Upper lobe of right lung (tissue), 1 donor: Measurements from ENCODE around the gene TTYH1. TPM values are rescaled to one million over a fixed set of nuclear protein-coding genes. Genes with fewer than 3 reads are reported as not detected.

ENCODE experiments used
- ATAC-seq: fragments of 200-7000 bp; cut with Tn5 transposase; one replicate; pipeline ENCODE4 v1.9.1; 2020; ENCODE audit warnings: mild to moderate bottlenecking, moderate library complexity
- DNase-seq: peaks from one replicate; pipeline ENCODE4 v3.0.0-alpha.2; 2020
- H3K27ac ChIP-seq: fragments of 200-600 bp; one replicate; pipeline ENCODE4 v1.8.0; 2022
- H3K27me3 ChIP-seq: fragments of 200-600 bp; one replicate; pipeline ENCODE4 v1.8.0; 2022; ENCODE audit warnings: mild to moderate bottlenecking
- H3K36me3 ChIP-seq: fragments of 200-600 bp; one replicate; pipeline ENCODE4 v1.8.0; 2022
- H3K4me1 ChIP-seq: fragments of 200-600 bp; one replicate; pipeline ENCODE4 v1.8.0; 2022
- H3K4me3 ChIP-seq: fragments of 200-600 bp; one replicate; pipeline ENCODE4 v1.8.0; 2022; ENCODE audit warnings: mild to moderate bottlenecking
- H3K9me3 ChIP-seq: fragments of 200-600 bp; one replicate; pipeline ENCODE4 v1.8.0; 2022
- intact Hi-C: fragments of 100-400 bp; cut with DNase I; formaldehyde crosslinking; loops from one replicate; pipeline ENCODE4 v1.11.0; 2022
- total RNA-seq: library from RNA; stranded (reverse); fragmentation: NEBNext Ultra II Directional; extraction: Animal tissue kit (Norgen Biotek cat#: 25700); gene quantifications from one replicate; pipeline ENCODE4 v1.2.1, GENCODE V29; 2021
- TF ChIP-seq, protein P1 (sequence below): fragments of 200-600 bp; IDR thresholded peaks from one replicate; pipeline ENCODE4 v1.8.0; 2022; ENCODE audit warnings: antibody characterized with exemption
- donor health status: DM: no; HTN: yes; CAD: no; lungs with severe emphysema.

TTYH1 gene
- total RNA-seq, 1 donor from 2014 or later, result not detected

DNA sequence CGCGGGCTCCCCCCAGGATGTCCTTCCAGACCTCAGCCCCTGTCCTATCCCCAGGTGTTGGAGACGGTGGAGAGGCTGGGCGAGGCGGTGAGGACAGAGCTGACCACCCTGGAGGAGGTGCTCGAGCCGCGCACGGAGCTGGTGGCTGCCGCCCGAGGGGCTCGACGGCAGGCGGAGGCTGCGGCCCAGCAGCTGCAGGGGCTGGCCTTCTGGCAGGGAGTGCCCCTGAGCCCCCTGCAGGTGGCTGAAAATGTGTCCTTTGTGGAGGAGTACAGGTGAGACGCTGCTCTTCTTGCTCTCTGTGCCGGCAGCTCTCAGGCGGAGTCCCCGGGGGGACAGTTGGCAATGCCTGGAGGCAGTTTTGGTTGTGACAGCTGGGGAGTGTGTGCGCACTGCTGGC, 6.9 kb downstream of the TTYH1 start:
- no peaks in the 10 kb centered on the region for H3K36me3 ChIP-seq
- no peak overlapping the region for H3K27ac ChIP-seq
- intact Hi-C loops, result no loop called here
- DNase-seq (no peak), ATAC-seq (no peak)
- TF ChIP-seq, protein P1, sequence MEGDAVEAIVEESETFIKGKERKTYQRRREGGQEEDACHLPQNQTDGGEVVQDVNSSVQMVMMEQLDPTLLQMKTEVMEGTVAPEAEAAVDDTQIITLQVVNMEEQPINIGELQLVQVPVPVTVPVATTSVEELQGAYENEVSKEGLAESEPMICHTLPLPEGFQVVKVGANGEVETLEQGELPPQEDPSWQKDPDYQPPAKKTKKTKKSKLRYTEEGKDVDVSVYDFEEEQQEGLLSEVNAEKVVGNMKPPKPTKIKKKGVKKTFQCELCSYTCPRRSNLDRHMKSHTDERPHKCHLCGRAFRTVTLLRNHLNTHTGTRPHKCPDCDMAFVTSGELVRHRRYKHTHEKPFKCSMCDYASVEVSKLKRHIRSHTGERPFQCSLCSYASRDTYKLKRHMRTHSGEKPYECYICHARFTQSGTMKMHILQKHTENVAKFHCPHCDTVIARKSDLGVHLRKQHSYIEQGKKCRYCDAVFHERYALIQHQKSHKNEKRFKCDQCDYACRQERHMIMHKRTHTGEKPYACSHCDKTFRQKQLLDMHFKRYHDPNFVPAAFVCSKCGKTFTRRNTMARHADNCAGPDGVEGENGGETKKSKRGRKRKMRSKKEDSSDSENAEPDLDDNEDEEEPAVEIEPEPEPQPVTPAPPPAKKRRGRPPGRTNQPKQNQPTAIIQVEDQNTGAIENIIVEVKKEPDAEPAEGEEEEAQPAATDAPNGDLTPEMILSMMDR, result no peak
- no peak overlapping the region for H3K4me3 ChIP-seq
- H3K9me3 ChIP-seq, result no peaks in the 10 kb centered on the region
- peaks cover 76% of the 10 kb centered on the region for H3K27me3 ChIP-seq
- no peaks in the 10 kb centered on the region for H3K4me1 ChIP-seq

DNA sequence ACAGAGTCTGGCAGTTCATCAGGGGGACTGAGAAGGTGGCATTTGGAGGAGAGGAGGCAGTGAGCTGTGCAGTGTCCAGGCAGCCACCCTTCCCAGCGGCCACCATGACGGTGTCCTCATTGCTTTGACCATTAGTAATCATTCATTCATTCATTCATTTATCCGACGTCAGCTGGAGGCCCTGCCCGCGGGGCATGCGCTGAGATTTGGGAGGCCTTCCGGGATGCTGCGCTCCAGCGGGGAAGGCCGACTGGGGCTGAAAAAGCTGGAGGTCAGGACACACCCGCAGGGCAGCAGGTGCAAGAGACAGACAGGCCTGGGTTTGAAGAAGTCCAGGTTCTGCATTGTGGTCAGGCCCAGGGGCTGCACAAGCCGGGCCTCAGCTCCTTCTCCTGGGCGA, 8.9 kb downstream of the TTYH1 start:
- Histone ChIP-seq H3K36me3 (no peaks in the 10 kb centered on the region), H3K27ac (no peak overlapping the region), H3K9me3 (no peaks in the 10 kb centered on the region), H3K27me3 (peaks cover 74% of the 10 kb centered on the region), H3K4me3 (no peak overlapping the region), H3K4me1 (no peaks in the 10 kb centered on the region)
- intact Hi-C loops, result no loop called here
- TF ChIP-seq, protein P1, result no peak
- DNase-seq, result no peak
- ATAC-seq, result no peak

DNA sequence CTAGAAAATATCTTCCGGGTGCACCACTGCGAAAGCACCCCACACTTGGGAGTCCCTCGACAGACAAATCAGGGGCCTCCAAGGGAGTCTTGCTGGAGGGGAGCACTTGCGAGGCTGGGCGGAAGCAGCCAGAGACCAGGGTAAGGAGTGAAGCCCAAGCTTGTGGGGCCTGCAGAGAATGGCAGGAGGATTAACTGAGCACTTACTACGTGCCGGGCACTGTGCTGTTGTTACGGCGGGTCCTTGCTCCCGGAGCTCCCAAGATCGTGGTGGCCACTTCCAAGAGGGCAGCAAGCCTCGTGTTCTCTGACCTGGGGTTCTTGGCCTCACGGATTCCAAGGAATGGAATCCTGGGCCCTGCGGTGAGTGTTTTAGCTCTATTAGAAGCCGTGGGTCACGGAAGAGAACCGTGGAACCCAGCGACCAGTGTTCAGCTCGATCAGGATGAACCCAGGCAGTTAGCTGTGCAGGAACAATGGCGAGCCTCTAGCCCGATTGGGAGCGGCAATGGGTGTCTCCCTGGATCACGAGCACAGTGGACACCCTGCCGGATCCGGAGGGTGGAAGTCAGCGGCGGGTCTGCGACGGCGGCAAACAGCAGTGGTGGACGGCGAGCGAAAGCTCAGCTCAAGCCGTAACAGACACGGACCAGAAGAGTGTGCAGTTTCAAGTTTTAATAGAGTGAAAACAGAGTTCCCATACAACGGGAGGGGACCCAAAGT, 9.6 kb downstream of the TTYH1 start:
- peaks cover 77% of the 10 kb centered on the region for H3K27me3 ChIP-seq
- H3K9me3 ChIP-seq, result no peaks in the 10 kb centered on the region
- H3K4me1 ChIP-seq, result no peaks in the 10 kb centered on the region
- H3K27ac ChIP-seq, result no peak overlapping the region
- no peak for ATAC-seq
- DNase-seq, result no peak
- TF ChIP-seq, protein P1, result no peak
- no peak overlapping the region for H3K4me3 ChIP-seq
- no peaks in the 10 kb centered on the region for H3K36me3 ChIP-seq
- intact Hi-C loops, result no loop called here

DNA sequence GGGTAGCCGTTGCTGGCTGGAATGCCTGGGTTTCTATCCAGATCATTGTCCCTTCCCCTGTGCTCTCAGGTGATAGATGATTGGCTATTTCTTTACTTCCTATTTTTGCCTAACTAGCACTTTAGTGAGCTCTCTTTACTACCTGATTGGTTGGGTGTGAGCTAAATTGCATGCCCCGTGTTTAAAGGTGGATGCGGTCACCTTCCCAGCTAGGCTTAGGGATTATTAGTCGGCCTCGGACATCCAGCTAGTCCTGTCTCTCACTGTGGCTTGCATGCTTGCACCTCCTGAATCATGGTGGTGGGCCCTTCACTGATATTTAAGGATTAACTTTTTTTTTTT, 10.1 kb downstream of the TTYH1 start:
- Histone ChIP-seq H3K36me3 (no peaks in the 10 kb centered on the region), H3K4me1 (peaks cover 3% of the 10 kb centered on the region), H3K27me3 (peaks cover 77% of the 10 kb centered on the region), H3K4me3 (no peak overlapping the region), H3K27ac (no peak overlapping the region), H3K9me3 (no peaks in the 10 kb centered on the region)
- intact Hi-C loops, result no loop called here
- TF ChIP-seq, protein P1, result no peak
- DNase-seq (no peak), ATAC-seq (no peak)

DNA sequence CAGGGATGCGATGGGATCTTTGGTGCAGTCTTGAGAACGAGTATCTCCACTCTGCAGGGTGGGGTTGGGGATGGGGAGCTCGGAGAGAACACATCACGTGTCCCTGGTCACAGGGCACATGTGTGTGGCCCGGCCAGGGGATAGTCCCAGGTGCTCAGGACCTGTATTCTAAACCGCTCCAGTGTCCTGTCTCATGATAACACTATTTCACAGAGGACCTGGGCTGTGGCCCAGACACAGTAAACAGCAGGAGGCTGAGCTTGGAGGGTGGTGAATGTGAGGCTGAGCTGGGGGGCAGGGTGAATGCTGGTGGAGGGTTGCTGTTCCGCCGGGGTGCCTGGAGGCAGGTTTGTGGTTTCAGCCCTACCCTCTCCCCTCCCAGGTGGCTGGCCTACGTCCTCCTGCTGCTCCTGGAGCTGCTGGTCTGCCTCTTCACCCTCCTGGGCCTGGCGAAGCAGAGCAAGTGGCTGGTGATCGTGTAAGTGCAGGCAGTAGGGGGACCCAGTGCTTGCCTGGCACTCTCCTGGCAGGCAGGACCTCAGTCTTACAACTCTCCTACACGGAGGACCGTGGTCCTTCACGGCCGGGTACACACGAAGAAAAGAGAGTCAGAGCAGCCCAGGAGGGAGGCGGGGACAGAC, 11.1 kb downstream of the TTYH1 start:
- Histone ChIP-seq H3K4me1 (peaks cover 13% of the 10 kb centered on the region), H3K9me3 (no peaks in the 10 kb centered on the region), H3K27ac (no peak overlapping the region), H3K4me3 (no peak overlapping the region), H3K27me3 (peaks cover 73% of the 10 kb centered on the region), H3K36me3 (no peaks in the 10 kb centered on the region)
- no peak for DNase-seq
- intact Hi-C loops, result no loop called here
- ATAC-seq, result no peak
- TF ChIP-seq, protein P1, result no peak
